GM12892 (cell line): ENCODE results near the gene SMIM11.
"Not testable (repeated sequence)": the region's sequence is repeated elsewhere in the genome, so short reads cannot be mapped to it uniquely, and the experiment has no call there.

ENCODE experiments used
- POLR2A ChIP-seq: IDR thresholded peaks from 2 replicates; pipeline ENCODE4 v1.6.1; 2011; ENCODE audit warnings: low read depth, low read length, control low read depth
- POLR2AphosphoS5 ChIP-seq: IDR thresholded peaks from 2 replicates; pipeline ENCODE4 v1.6.1; 2011; ENCODE audit warnings: low read depth, low read length, control low read depth
- TAF1 ChIP-seq: IDR thresholded peaks from 2 replicates; pipeline ENCODE4 v1.6.1; 2011; ENCODE audit warnings: low read depth, mild to moderate bottlenecking, control low read depth, low read length, borderline replicate concordance

GRCh38 chr21:34374462-34374861 lies 845 bp upstream of the SMIM11 start:
- not testable (repeated sequence) for TF ChIP-seq POLR2A, TAF1, POLR2AphosphoS5
